Activated naive CD8-positive, alpha-beta T cell treated with anti-CD3 and anti-CD28 coated beads, Interleukin-2, amount 10 ng/mL, durations not matched to agents 7 days and 5 days (primary cell): Measurements from ENCODE around the gene HOXA5. TPM values are rescaled to one million over a fixed set of nuclear protein-coding genes. Genes with fewer than 3 reads are reported as not detected.
A peak's percentile ranks its signal among the peaks of the same experiment; 100 is the strongest.

Experiments
- ATAC-seq: fragments of 150-1000 bp; cut with Tn5 transposase; one replicate; pipeline ENCODE4 v1.10.0; 2021; ENCODE audit warnings: low read depth, moderate library complexity
- POLR2A ChIA-PET: fragments of 350-600 bp; sonication (Branson Sonifier 250); formaldehyde crosslinking; loops from one replicate; lab custom pipeline; 2021; ENCODE audit warnings: antibody characterized with exemption; lab: Charles Lee
- DNase-seq: peaks from one replicate; pipeline ENCODE4 v3.0.0; 2021
- H3K27ac Mint-ChIP-seq: one replicate; pipeline ENCODE4 v1.8.0; 2022; ENCODE audit warnings: mild to moderate bottlenecking, mixed read lengths
- H3K27me3 Mint-ChIP-seq: one replicate; pipeline ENCODE4 v1.8.0; 2022; ENCODE audit warnings: mild to moderate bottlenecking, moderate library complexity, mixed read lengths
- H3K36me3 Mint-ChIP-seq: one replicate; pipeline ENCODE4 v1.8.0; 2021; ENCODE audit warnings: mild to moderate bottlenecking, mixed read lengths
- H3K4me1 Mint-ChIP-seq: one replicate; pipeline ENCODE4 v1.8.0; 2021; ENCODE audit warnings: mixed read lengths
- H3K4me3 Mint-ChIP-seq: one replicate; pipeline ENCODE4 v1.8.0; 2022; ENCODE audit warnings: mild to moderate bottlenecking, moderate library complexity, mixed read lengths
- H3K9me3 Mint-ChIP-seq: one replicate; pipeline ENCODE4 v1.8.0; 2021; ENCODE audit warnings: mixed read lengths
- total RNA-seq, 2 experiments: library from RNA; stranded (reverse); gene quantifications; one replicate each; pipeline ENCODE4 v1.2.3, GENCODE V29; 2021

The HOXA5 gene
- total RNA-seq, 2 experiments from 2014 or later = not detected

DNA sequence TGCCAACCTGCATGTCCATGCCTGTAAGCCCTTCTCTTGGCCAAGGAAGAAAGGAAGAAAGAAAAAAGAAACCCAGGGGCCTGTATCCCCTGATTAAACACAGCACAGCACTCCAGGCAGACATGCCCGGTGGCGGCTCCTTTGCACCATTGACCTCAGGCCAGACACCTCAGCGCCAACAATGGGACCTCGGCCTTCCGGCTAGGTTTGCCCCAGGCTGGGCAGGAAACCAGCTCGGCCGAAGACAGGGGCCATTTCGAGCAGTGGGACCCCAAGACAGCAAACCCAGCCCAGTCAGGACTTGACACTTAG lies 27.8 kb upstream of the HOXA5 start:
- no peak for ATAC-seq
- DNase-seq = no peak
- POLR2A ChIA-PET = no interaction called here

DNA sequence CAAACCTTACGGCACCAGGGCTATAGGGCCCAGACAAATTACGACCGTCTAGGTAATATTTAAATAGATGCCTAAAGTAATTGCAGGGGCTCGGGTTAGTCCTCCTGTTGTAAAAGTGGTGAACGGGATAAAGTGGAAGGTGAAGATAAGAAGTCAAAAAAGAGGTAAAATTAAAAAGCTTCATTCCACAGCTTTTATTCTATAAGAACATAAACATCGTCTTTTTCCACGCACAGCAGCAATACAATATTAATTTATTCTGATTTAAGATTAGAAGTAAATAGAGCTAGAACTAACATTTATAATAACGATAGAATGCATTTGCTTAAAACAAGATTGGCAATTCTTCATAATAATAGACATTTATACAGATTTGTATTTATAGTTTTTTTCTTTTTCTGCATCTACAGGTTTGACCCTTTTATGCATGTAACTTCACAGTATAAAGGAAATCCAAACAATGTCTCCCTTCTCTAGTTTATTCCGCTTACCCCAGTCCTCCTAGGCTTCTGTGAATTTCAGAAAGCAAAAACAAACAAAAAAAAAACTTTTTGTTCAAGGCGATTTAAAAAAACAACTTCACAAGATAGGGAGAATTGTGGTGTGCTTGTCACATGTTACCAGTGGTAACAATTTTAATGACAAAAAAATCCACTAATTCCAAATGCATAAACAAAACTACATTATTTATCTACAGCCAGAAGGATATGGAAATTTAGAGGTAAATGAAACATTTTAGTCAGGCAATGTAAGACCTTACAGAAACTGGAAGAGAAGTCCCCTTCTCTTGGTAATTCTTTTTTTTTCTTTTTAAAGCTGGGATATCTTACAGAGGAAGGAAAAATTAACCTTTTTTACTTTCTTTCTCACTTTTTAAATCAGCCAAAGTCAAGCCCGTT lies 27.2 kb upstream of the HOXA5 start:
- no peak overlapping the region for H3K4me3 Mint-ChIP-seq
- no peaks in the 10 kb centered on the region for H3K9me3 Mint-ChIP-seq
- peaks cover 5% of the 10 kb centered on the region for H3K36me3 Mint-ChIP-seq

More for the DNA sequence above, 27.8 kb upstream of the HOXA5 start:
- Mint-ChIP-seq H3K4me1 (peaks cover 12% of the 10 kb centered on the region), H3K9me3 (no peaks in the 10 kb centered on the region), H3K27ac (peak overlapping the region; percentile 65), H3K4me3 (no peak overlapping the region), H3K27me3 (peaks cover 74% of the 10 kb centered on the region), H3K36me3 (peaks cover 5% of the 10 kb centered on the region)

DNA sequence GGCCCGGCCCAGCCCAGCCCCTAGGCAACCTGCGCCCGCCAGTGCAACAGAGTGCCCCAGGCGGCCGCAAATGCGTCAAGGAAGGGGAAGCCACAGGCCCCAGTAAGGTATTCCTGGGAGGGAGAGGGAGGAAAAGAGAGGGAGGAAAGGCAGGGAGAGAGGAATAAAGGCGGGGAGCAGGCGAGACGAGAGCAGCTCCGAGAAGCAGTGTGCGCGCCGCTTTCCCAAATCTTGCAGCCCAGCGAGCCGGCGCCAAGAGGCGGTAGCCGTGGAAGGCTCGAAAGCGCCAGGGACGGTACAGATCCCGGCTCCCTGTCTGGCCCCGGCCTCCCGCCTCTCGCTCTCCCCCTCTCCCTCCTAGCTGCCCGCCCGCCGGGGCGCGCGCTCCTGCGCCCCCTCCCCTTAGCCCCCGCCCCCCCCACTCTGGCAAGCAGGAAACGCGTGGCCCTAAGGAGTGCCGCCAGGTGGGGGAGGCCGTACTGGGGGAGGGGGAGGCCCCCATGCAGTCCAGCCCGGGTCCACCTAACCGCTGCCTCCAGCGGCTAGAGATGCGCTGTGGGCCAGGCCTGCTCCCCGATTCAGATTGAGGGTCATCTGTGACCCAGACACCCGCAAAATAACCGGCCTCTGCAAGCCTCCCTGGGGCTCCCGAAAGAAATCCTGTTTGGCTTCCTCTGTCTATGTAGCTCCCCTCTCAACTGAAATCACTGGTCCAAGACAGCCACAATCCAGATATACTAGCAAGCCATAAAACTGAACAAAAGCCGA lies 26.4 kb upstream of the HOXA5 start:
- DNase-seq (peak; percentile 33), ATAC-seq (no peak)
- peaks cover 73% of the 10 kb centered on the region for H3K27me3 Mint-ChIP-seq
- no peaks in the 10 kb centered on the region for H3K9me3 Mint-ChIP-seq
- POLR2A ChIA-PET = no interaction called here
- no peak overlapping the region for H3K27ac Mint-ChIP-seq
- H3K4me3 Mint-ChIP-seq = no peak overlapping the region
- H3K4me1 Mint-ChIP-seq = peaks cover 14% of the 10 kb centered on the region
- H3K36me3 Mint-ChIP-seq = peaks cover 5% of the 10 kb centered on the region

More for the DNA sequence above, 27.2 kb upstream of the HOXA5 start:
- no peak for DNase-seq
- POLR2A ChIA-PET = no interaction called here
- ATAC-seq = no peak
- Mint-ChIP-seq H3K27me3 (peaks cover 77% of the 10 kb centered on the region), H3K27ac (no peak overlapping the region), H3K4me1 (peaks cover 14% of the 10 kb centered on the region)

DNA sequence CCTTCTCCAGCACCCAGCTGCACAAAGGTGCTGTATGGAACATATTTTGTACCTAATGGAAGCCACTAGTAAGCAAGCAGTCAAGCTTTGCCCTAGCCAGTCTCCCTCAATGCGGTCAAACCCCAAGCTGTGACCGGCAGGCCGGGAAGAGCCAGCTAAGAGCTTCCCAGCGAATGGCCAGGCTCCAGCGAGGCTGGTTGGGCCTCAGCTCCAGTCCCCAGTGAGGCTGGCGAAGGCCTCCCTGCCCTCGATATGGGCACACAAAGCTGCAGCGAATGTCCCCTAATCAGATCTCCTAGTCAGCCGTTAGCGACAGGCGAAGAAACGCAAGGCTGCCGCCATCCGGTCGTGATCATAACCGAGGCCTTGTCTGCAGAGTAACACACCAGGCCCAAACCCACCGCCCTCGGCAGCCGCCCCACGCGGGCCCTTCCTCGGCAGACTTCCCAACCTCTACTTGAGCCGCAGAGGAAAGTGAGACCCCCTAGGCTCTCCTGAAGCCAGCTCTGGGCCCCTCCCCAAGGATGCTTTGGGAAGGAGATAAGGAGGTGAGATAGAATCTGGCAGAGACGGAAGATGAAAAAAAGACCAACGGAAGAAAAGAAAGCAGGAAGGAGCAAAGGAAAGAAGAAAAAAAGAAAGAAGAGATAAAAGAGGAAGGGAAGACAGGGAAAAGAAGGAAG lies 24.9 kb upstream of the HOXA5 start:
- DNase-seq = peak; percentile 39
- POLR2A ChIA-PET = no interaction called here
- no peaks in the 10 kb centered on the region for H3K9me3 Mint-ChIP-seq
- H3K36me3 Mint-ChIP-seq = peaks cover 5% of the 10 kb centered on the region
- H3K27me3 Mint-ChIP-seq = peaks cover 80% of the 10 kb centered on the region
- H3K4me1 Mint-ChIP-seq = peaks cover 14% of the 10 kb centered on the region
- peak overlapping the region; percentile 60 for H3K27ac Mint-ChIP-seq
- no peak for ATAC-seq
- no peak overlapping the region for H3K4me3 Mint-ChIP-seq

DNA sequence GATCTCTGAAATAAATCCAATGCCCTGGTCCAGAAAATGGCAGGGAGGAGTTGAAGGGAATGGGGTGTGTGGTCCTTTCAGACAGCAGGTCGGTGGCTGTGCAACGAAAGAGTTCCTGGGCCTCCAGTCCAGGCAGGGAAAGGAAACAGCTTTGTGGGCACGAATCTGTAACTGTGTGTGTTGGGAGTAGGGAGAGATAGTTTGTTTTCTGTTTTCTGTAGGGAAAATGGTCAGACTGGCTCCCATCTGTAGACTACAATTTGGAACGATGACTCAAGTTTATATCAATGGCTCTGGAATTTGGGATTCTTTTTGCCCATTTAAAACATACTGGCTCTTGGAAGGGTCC lies 24.4 kb upstream of the HOXA5 start:
- H3K27me3 Mint-ChIP-seq = peaks cover 86% of the 10 kb centered on the region
- no peak overlapping the region for H3K4me3 Mint-ChIP-seq
- DNase-seq (peak; percentile 9), ATAC-seq (no peak)
- H3K36me3 Mint-ChIP-seq = peaks cover 5% of the 10 kb centered on the region
- peaks cover 14% of the 10 kb centered on the region for H3K4me1 Mint-ChIP-seq
- POLR2A ChIA-PET = no interaction called here
- H3K27ac Mint-ChIP-seq = no peak overlapping the region
- H3K9me3 Mint-ChIP-seq = no peaks in the 10 kb centered on the region

DNA sequence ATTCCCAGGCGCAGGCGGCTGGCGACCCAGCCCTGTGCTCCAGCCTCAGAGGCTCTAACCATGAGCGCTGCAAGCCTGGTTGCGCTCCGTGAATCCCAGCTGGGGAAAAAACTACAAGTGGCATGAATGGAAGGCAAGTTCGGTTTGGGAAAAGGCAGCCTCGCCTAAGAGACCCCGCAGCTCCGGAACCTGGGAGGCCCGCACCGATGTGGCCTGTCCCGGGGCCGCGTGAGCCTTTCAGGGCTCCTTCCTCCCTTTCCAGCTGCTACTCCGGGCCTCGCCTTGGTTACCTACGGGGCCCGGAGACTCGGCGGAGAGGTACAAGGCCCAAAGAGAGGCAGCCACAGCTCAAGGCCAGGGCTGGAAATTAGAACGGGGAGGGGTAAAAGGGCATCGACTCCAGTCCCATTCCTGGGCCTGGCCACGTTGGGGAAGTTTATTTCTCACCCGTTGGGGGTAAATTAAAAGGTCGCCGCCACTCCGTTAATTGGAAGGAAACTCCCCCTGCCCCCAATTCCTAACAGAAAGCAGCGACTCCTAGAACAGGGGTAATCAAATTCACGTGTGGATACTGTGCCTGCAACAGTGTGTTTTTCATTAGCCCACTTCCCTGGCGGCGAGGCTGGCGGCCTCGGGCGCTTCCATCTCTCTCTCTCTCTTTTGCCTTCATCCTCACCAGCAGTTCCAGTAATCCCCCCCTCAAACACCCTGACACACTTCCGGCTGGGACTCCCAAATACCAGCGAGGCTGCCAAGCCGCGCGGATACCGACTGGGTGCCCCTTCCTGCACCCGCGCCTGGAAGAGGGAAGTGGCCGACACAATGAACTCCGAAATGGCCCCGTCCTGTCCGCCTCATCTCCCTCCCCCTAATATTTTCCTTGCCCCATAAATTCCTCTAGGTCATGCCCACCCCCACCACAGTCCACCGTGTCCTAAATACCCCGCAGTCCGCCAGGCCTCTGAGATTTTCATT lies 23.3 kb upstream of the HOXA5 start:
- Mint-ChIP-seq H3K9me3 (no peaks in the 10 kb centered on the region), H3K4me3 (peak overlapping the region; percentile 25), H3K36me3 (peaks cover 5% of the 10 kb centered on the region), H3K27ac (peak overlapping the region; percentile 76), H3K4me1 (peaks cover 9% of the 10 kb centered on the region), H3K27me3 (peaks cover 88% of the 10 kb centered on the region)
- POLR2A ChIA-PET = interaction anchor here (0.6 kb wide), 1 partner anchor 16 kb away, joined by 3 read pairs; no protein-coding TSS in a partner anchor
- DNase-seq (peak; percentile 43), ATAC-seq (no peak)

DNA sequence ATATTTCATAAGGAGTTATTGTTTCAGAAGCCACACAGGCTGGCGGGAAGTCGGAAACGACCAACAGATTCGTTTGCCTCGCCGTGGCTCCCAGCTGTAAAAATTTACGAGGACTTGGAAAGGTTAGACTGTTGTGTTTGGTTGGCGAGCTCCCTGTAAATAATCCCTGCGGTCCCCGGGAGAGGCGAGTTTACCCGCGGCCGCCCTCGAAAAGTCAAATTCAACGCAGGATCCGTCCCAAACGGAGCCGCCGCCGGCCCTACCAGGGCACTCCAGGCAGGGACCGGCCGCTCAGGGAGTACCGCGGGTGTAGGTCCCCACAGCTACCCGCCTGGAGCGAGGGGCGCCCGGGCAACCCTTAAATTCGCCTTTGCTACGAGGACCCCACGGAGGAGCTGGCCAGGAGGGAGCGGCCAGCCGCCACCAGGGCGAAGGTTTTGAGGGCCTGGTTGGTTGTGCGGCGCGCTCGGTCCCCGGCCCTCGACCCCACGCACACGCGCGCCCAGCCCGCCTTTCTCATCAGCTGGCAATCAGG lies 22.6 kb upstream of the HOXA5 start:
- POLR2A ChIA-PET = interaction anchor here (0.6 kb wide), 1 partner anchor 15 kb away, joined by 3 read pairs; no protein-coding TSS in a partner anchor
- Mint-ChIP-seq H3K27me3 (peaks cover 84% of the 10 kb centered on the region), H3K9me3 (no peaks in the 10 kb centered on the region), H3K27ac (peak overlapping the region; percentile 83), H3K36me3 (peaks cover 5% of the 10 kb centered on the region), H3K4me1 (peaks cover 7% of the 10 kb centered on the region), H3K4me3 (peak overlapping the region; percentile 56)
- DNase-seq (no peak), ATAC-seq (no peak)

DNA sequence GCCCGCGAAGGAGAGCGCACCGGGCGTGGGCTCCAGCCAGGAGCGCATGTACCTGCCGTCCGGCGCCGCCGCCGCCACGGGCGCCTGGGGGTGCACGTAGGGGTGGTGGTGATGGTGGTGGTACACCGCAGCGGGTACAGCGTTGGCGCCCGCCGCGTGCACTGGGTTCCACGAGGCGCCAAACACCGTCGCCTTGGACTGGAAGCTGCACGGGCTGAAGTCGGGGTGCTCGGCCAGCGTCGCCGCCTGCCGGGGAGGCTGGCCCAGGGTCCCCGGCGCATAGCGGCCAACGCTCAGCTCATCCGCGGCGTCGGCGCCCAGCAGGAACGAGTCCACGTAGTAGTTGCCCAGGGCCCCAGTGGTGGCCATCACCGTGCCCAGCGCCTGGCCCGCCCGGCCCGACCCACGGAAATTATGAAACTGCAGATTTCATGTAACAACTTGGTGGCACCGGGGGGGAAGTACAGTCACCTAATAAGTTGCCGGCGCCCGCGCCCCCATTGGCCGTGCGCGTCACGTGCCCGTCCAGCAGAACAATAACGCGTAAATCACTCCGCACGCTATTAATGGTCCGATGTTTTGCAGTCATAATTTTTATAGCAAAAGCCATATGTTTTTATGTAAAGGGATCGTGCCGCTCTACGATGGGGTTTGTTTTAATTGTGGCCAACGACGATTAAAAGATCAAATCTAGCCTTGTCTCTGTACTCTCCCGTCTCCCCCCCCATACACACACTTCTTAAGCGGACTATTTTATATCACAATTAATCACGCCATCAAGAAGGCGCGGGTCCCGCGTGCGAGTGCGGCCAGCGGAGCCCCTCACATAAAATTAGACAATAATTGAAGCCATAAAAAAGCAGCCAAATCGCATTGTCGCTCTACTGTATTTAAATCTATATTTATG lies 21.9 kb upstream of the HOXA5 start, which contains the start of gene HOXA9:
Gene HOXA9, minus strand, starts transcription at position 449 of the 907 bp plus-strand sequence. Its CDS starts 80 bp downstream, at position 369.
- peak; percentile 39 for DNase-seq
- Mint-ChIP-seq H3K4me1 (peaks cover 9% of the 10 kb centered on the region), H3K27ac (peak within 1 kb of the TSS; percentile 83), H3K27me3 (peaks cover 80% of the 10 kb centered on the region), H3K36me3 (peaks cover 5% of the 10 kb centered on the region), H3K9me3 (no peaks in the 10 kb centered on the region), H3K4me3 (peak within 1 kb of the TSS; percentile 56)
- ATAC-seq = no peak
- POLR2A ChIA-PET = no interaction called here

DNA sequence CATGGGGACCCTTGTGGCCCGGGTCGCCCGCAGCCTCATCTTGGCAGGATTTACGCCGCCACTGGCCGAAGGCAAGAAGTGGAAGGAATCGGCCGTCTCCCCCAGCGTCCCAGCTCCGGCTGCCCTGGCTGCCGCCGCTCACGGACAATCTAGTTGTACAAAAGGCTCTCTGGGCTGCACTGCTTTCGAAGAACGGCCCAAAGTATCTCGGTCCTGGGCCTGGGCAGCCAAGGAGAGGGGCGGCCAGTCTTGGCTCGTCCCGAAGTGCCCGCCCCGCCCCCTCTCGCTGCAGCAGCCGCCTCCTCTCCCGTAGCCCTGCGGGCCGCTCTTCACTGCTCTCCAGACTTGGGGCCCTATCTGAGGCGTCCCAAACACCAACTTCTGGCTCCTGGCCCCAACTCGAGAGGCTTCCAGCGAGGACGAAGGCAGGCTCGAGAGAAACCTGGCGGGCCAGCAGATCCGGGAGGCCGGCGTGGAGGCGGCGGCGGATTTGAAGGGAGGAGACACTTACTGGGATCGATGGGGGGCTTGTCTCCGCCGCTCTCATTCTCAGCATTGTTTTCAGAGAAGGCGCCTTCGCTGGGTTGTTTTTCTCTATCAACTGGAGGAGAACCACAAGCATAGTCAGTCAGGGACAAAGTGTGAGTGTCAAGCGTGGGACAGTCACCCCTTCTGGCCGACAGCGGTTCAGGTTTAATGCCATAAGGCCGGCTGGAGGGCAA lies 21.0 kb upstream of the HOXA5 start:
- H3K27me3 Mint-ChIP-seq = peaks cover 84% of the 10 kb centered on the region
- H3K9me3 Mint-ChIP-seq = no peaks in the 10 kb centered on the region
- POLR2A ChIA-PET = no interaction called here
- ATAC-seq (no peak), DNase-seq (no peak)
- H3K4me1 Mint-ChIP-seq = peaks cover 10% of the 10 kb centered on the region
- peak overlapping the region; percentile 54 for H3K27ac Mint-ChIP-seq
- H3K36me3 Mint-ChIP-seq = peaks cover 5% of the 10 kb centered on the region
- H3K4me3 Mint-ChIP-seq = no peak overlapping the region

DNA sequence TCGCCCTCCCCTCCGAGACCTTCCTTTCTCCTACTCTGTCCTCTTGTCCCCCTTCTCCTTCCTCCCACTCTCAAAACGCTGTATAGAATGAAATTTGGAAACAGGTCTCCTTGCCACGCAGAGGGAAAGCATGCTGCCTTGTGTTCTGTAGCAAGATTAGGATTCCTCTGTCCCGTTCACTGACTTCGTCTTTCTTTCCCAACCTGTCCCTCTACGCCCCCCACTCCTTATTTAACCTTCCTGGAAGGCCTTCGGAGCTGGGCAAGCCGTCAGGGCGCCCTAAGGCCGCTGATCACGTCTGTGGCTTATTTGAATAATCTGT lies 20.5 kb upstream of the HOXA5 start:
- Mint-ChIP-seq H3K9me3 (no peaks in the 10 kb centered on the region), H3K4me3 (no peak overlapping the region), H3K27ac (peak overlapping the region; percentile 21), H3K36me3 (peaks cover 5% of the 10 kb centered on the region), H3K4me1 (peaks cover 9% of the 10 kb centered on the region), H3K27me3 (peaks cover 86% of the 10 kb centered on the region)
- DNase-seq (no peak), ATAC-seq (no peak)
- POLR2A ChIA-PET = no interaction called here
